ENCODE data around the gene FFAR1. TPM values are rescaled to one million over a fixed set of nuclear protein-coding genes. Genes with fewer than 3 reads are reported as not detected.

Gene FFAR1, protein sequence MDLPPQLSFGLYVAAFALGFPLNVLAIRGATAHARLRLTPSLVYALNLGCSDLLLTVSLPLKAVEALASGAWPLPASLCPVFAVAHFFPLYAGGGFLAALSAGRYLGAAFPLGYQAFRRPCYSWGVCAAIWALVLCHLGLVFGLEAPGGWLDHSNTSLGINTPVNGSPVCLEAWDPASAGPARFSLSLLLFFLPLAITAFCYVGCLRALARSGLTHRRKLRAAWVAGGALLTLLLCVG (N-terminal part only)
- under 1 TPM; 0.06 to 0.87 (median 0.64) TPM for polyA plus RNA-seq (ENCODE audit: insufficient read length in 4 of 4)

DNA sequence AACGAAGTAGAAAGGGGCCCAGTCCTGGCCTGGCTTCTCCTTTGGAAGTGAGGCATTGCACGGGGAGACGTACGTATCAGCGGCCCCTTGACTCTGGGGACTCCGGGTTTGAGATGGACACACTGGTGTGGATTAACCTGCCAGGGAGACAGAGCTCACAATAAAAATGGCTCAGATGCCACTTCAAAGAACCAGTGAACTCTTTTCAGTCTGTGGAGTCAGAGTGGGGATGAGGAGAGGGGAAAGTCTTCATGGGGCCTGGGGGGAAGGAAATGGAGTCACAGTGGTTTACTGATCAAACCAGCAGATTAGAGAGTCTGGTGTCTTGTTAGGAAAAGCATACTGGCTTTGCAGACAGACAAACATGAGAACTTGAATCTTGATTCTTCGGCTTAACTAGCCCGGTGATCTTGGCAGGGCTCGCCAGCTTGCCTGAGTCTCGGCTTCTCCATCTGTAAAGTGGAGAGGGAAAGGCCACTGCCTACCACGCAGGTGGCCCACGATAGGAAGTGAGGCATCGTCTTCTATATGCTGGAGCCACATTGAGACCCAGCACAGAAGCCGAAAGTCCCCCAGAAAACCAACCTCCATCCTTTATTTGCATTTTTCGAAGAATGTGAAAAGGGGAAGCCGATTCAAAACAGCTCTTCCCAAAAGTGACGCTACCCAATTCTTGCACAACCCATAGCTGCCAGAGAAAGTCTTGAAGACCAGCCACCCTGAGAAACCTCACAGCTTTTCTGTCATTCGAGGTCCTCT is at the start of gene FFAR1:
Gene FFAR1 (plus strand): TSS at position 732 of the 759 bp plus-strand sequence. CDS start 3,650 bp downstream, outside the sequence.
- no peak for DNase-seq (ENCODE audit: low read depth in 4 of 4, low spot score in 2 of 4)

DNA sequence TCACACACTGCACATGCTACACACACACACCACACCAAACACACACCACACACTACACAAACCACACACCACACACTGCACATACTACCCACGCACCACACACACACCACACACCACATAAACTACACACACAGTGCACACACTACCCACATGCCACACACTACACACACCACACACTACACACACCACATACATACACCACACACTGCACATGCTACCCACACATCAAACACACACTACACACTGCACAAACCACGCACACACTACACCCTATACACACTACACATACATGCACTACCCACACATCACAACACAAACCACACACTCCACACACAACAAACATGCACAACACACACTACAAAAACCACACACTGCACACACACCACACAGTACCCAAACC is 49.8 kb upstream of the FFAR1 start:
- DNase-seq (ENCODE audit: low read depth in 4 of 4, low spot score in 2 of 4): no peak

DNA sequence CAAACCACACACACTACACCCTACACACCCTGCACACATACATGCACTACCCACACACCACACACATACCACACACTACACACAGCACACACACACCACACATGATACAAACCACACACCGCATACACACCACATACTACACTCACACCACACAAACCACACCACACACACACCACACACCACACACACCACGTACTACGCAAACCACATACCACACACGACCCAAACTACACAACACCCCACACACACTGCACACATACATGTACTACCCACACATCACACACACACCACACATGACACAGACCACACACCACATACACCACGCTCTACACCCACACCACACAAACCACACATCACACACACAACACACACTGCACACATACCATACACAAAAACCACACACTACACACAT is 49.1 kb upstream of the FFAR1 start:
- DNase-seq (ENCODE audit: low read depth in 4 of 4, low spot score in 2 of 4): no peak

DNA sequence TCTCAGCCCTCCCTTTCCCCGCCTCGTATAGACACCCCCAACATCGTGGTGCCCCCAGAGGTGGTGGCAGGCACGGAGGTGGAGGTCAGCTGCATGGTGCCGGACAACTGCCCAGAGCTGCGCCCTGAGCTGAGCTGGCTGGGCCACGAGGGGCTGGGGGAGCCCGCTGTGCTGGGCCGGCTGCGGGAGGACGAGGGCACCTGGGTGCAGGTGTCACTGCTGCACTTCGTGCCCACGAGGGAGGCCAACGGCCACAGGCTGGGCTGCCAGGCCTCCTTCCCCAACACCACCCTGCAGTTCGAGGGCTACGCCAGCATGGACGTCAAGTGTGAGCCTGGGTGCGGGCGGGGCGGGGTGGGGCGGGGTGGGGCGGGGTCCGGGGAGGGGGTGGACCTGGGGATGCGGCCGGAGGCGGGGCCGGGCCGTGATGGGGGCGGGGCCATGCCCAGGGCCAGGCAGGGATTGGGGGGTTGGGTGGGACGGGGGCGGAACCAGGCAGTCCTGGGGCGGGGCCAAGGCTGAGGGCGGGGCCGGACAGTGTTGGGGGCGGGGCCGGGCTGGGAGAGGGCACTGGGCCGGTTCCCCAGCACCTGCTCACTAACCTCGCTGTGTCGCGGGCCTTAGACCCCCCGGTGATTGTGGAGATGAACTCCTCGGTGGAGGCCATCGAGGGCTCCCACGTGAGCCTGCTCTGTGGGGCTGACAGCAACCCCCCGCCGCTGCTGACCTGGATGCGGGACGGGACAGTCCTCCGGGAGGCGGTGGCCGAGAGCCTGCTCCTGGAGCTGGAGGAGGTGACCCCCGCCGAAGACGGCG is 48.0 kb upstream of the FFAR1 start:
- no peak for DNase-seq (ENCODE audit: low read depth in 4 of 4, low spot score in 2 of 4)

DNA sequence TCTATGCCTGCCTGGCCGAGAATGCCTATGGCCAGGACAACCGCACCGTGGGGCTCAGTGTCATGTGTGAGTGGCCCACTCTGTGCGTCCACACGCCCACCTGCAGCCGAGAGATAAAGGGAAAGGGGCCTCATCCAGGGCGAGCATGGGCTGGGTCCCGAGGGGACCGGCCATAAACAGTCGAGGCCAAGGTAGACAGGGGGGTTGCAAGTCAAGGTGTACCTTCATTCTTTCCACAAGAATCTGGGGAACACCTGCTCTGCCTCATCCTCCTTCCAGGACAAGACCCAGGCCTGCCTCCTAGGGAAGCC is 47.4 kb upstream of the FFAR1 start:
- no peak for DNase-seq (ENCODE audit: low read depth in 4 of 4, low spot score in 2 of 4)

DNA sequence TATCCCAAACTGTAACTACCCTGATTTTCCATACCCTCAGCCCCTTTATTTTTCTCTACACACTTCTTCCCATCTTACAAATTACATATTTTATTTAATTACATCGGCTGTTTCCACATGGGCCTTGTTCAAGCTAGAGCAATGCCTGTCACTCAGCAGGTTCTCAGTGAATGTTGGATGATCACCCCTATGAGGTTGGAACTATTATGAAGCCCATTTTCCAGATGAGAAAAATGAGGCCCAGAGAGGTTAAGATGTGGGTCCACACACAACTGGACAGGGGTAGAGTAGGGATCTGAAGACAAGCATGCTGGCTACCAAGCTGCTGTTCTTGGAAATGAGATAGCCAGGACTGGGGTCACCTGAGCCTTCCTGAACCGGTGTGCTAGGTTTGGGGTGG is 45.7 kb upstream of the FFAR1 start:
- DNase-seq (ENCODE audit: low read depth in 4 of 4, low spot score in 2 of 4): no peak

DNA sequence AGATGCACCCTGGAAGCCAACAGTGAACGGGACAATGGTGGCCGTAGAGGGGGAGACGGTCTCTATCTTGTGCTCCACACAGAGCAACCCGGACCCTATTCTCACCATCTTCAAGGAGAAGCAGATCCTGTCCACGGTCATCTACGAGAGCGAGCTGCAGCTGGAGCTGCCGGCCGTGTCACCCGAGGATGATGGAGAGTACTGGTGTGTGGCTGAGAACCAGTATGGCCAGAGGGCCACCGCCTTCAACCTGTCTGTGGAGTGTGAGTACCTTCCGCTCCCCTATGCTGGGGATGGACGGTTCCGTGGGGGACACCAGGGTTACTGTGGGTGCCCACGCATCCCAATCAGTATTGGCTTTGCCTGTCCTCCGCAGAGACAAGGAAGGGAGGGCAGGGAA is 45.3 kb upstream of the FFAR1 start:
- DNase-seq (ENCODE audit: low read depth in 4 of 4, low spot score in 2 of 4): no peak

DNA sequence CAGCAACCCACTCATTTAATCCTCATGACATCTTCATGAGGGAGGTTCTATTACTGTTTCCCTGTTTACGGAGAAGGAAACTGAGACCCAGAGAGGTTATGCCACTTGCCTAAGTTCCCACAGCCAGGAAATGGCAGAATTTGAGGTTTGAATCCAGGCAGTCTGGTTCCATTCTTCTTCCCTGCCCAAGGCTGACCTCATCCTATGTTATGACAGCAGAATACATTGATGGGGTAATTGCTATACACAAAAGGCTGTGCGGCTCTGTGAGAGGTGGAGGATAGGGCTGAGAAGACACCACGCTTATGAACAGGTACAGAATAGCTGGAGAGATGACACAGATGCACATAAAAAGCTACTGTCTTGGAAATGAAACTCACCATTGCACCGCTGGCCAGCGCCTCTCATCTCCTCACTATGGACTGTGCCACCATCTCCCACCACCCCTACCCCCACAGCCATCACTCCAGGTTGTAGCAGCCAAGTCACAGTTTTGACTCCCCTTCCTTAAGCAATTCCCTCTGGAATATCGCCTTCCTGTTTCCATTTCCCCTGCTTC is 44.3 kb upstream of the FFAR1 start:
- DNase-seq (ENCODE audit: low read depth in 4 of 4, low spot score in 2 of 4): no peak

DNA sequence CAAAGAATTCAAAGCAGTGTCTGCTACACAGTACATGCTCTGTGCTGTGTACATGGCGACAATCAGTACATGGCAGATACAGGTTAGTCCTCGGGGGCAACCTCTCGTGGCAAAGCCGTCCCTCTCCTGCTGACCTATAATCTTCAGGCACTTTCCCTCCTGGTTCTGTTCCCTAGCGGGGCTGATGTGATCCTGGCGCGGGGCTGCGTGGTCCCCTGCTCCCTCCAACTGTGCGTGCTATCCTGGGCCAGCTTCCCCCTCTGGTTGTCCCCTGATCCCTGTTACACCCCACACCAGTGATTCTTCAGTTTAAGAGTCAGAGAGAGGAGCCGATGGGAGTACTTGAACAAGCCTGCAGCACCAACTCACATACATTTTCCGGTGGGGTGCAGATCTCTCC is 43.7 kb upstream of the FFAR1 start:
- DNase-seq (ENCODE audit: low read depth in 4 of 4, low spot score in 2 of 4): no peak

DNA sequence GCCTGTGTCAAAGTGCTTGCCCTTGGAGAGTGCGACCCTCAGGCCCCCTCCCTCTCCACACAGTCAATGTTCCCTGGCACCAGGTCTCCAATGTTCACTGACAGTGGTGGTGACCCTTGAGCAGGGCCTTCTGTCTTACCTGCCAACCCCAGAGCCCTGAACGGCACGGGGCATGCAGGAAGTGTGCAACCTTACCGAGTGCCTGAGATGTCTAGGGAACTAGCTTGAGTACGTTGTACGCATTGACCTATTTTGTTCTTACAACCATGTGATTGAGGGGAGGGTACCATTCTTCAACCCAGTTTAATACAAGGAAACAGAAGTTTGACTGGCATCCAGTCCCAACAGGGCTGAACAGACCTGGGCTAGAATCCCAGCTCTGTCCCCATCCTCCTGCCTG is 42.5 kb upstream of the FFAR1 start:
- no peak for DNase-seq (ENCODE audit: low read depth in 4 of 4, low spot score in 2 of 4)

DNA sequence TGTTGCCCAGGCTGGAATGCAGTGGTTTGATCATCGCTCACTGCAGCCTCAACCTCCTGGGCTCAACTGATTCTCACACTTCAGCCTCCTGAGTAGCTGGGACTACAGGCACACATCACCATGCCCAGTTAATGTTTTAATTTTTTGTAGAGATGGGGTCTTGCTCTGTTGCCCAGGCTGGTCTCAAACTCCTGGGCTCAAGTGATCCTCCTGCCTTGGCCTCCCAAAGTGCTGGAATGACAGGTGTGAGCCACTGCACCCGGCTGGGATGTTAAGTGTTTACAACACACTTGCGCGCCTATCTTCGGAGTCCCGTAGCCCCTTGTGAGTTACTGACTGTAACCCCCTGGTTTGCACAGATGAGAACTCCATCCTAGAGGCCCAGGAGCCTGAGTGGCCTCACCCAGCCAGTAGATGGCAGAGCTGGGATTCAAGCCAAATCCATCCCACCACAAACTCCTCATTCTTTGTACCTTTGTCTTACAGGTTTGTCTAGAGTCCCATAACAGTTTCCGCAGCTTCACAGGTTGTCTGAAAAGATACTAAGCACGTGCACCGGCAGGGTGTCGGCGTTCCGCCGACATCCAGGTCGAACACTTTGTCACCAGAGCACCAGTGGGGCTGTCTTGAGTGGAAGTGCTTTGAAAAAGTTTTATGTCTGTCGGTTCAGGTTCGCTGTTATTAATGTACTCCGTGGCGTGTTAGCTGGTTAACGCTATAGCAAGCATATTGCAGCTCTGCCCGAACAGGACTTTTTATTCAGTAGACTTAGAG is 41.0 kb upstream of the FFAR1 start:
- DNase-seq (ENCODE audit: low read depth in 4 of 4, low spot score in 2 of 4): no peak

DNA sequence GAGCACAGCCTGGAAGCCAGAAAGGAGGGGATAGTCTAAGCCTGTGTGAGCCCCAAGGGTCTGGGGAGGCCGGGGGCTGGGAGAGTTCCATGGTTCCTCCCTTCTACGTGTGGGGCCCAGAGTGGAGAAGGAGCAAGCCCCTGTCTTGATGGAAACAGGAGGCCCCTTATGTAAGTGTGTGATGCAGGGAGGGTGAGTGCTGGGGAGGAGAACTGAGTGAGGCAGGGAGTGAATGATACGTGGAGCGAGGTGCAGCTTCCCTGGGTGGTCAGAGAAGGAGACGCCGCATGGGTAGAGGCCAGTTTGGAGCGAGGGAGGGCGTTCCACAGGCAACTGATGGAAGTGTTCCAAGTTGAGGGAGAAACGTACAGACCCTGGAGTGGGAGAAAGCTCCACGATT is 39.8 kb upstream of the FFAR1 start:
- DNase-seq (ENCODE audit: low read depth in 4 of 4, low spot score in 2 of 4): no peak

DNA sequence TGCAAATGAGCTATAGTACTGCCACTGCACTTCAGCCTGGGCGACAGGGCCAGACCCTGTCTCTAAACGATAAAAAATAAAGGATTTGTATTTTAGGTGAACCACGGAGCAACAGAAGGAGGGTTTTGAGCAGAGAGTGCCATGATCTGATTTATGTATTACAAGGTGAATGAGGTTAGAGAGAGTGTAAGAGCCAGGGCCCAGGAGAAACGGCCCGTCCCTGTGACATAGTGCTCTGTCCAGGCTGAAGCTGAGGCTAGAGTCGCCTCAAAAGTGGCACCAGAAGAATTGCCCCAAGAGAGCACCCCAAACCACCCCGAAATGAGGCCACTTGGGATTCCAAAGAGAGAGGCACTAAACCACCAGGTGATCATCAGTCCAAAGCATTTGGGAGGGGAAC is 38.8 kb upstream of the FFAR1 start:
- no peak for DNase-seq (ENCODE audit: low read depth in 4 of 4, low spot score in 2 of 4)

DNA sequence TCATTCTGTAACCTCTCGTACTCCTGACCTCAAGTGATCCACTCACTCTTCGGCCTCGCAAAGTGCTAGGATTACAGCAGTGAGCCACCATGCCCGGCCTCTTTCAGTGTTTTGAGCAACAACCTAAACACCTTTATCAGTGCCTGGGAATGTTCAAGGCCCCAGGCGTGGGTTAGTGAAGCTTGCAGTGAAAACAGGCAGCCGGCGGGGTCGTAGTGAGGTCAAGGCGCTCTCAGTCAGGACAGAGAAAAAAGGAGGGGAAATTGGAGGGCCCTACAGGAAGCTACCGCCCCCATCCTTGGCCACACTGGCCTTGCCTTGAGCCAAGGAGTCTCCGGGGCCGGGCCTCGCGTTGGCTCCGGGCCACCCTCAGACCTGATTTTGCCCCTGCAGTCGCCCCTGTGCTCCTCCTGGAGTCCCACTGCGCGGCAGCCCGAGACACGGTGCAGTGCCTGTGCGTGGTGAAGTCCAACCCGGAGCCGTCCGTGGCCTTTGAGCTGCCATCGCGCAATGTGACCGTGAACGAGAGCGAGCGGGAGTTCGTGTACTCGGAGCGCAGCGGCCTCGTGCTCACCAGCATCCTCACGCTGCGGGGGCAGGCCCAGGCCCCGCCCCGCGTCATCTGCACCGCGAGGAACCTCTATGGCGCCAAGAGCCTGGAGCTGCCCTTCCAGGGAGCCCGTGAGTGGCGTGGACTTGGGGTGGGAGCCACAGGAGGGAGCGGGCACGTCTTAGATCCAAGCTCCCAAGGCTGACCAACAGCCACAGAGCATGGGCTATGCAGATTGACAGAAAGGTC is 38.0 kb upstream of the FFAR1 start:
- peak in 3 of 4 donors; percentile 50 to 77 (median 66) for DNase-seq (ENCODE audit: low read depth in 4 of 4, low spot score in 2 of 4)

DNA sequence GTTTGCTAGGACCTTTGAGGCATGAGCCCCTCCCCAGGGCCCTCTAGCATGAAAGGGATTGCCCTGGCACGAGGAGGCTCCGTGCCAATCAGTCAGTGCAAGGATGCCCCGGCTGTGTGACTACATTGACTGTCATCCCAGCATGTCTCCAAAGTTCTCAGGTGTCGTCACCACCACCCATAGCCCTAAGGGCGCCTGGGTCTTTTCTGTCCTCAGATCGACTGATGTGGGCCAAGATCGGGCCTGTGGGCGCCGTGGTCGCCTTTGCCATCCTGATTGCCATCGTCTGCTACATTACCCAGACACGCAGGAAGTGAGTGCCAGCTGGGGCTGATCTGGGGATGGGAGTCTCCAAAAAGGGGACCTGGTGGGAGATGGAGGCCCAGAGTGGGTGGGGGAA is 37.4 kb upstream of the FFAR1 start:
- DNase-seq (ENCODE audit: low read depth in 4 of 4, low spot score in 2 of 4): no peak

DNA sequence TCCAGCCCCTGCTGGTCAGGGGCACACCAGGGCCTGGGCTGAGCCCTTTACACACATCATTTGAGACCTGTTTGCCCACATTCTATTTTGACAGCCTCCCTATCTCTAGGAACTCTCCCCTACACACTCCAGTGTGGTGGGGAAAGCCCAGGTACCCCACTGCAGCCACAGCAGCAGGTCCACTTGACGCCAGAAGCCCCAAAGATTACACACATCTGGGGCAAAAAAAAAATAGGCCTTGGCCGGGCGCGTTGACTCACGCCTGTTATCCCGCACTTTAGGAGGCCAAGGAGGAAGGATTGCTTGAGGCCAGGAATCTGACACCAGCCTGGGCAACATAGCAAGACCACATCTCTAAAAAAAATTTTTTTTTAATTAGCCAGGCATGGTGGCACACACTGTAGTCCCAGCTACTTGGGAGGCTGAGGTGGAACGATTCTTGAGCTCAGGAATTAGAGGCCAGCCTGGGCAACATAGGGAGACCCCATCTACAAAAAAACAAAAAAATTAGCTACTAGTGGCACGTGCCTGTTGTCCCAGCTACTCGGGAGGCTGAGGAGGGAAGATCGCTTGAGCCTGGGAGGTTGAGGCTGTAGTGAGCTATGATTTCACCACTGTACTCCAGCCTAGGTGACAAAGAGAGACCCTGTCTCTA is 36.8 kb upstream of the FFAR1 start:
- no peak for DNase-seq (ENCODE audit: low read depth in 4 of 4, low spot score in 2 of 4)

DNA sequence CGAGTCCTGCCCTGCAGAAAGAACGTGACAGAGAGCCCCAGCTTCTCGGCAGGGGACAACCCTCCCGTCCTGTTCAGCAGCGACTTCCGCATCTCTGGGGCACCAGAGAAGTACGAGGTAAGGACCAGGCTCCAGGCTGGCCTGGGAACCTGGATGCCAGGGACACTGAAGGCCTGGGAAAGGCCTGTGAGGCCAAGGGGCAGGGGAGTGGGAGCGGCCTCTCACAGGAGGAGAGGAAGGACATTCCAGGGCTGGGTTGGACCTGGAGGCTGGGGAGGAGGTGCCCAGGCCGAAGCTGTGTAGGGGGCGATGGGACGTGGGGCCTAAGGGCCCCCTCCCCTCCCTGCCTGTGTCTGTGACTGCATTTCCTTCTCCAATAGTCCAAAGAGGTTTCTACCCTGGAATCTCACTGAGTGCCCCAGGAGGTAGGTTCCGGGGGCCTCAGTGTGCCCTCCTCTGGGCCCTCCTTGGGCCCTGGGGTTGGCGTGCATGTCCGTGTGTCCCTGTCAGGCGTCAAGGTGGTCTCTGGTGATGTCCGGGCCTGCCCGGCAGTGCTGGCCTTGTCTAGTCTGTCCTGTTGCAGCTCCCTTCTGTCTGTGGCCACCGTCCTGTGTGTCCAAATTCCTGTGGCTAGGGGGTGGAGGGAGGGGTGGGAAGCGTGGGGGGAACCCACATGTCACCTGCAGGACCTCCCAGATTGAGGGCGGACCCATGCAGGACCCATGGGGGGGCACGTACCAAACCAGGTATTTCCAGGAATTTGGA is 35.6 kb upstream of the FFAR1 start:
- DNase-seq (ENCODE audit: low read depth in 4 of 4, low spot score in 2 of 4): no peak

DNA sequence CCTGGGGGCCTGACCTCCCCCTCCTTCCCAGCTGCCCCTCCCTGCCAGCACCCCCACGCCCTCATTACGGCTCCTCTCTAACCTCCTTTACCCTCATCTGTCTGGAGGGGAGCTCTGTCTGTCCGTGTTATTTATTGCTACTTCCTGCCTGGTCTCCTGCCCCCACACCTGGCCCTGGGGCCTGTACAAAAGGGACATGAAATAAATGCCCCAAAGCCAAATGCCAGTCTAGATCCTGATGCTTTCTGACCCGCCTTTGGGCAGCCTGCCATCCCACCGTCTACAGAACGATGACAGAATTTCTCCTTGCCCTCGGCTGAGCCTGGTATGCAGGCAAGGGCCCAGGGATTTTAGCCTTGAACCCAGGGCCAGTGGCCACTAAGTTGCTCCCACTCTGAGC is 34.1 kb upstream of the FFAR1 start:
- DNase-seq (ENCODE audit: low read depth in 4 of 4, low spot score in 2 of 4): no peak

Data from left renal cortex interstitium (tissue), 4 donors.